WTC11 (cell line): Measurements from ENCODE around the gene TNP2. TPM values are rescaled to one million over a fixed set of nuclear protein-coding genes. Genes with fewer than 3 reads are reported as not detected.

ENCODE experiments used
- ATAC-seq: fragments of 200-7000 bp; cut with Tn5 transposase; 2 replicates; pipeline ENCODE4 v1.10.0; 2021; ENCODE audit warnings: mild to moderate bottlenecking, moderate library complexity
- CTCF ChIA-PET: fragments of 300-600 bp; sonication (Branson Sonifier 250); formaldehyde crosslinking; loops from one replicate; lab custom pipeline; 2021; ENCODE audit warnings: antibody characterized with exemption; lab: Charles Lee
- POLR2A ChIA-PET: fragments of 350-600 bp; sonication (Branson Sonifier 250); formaldehyde crosslinking; loops from one replicate; lab custom pipeline; 2021; ENCODE audit warnings: antibody characterized with exemption; lab: Charles Lee
- DNase-seq: peaks from one replicate; pipeline ENCODE4 v3.0.0; 2021; ENCODE audit warnings: low spot score
- H3K27ac Mint-ChIP-seq: 2 replicates; pipeline ENCODE4 v1.8.0; 2021; ENCODE audit warnings: mixed read lengths
- H3K27me3 Mint-ChIP-seq: 2 replicates; pipeline ENCODE4 v1.8.0; 2021; ENCODE audit warnings: low read depth, mild to moderate bottlenecking, moderate library complexity, mixed read lengths
- H3K36me3 Mint-ChIP-seq: 2 replicates; pipeline ENCODE4 v1.8.0; 2021; ENCODE audit warnings: mixed read lengths
- H3K4me1 Mint-ChIP-seq: 2 replicates; pipeline ENCODE4 v1.8.0; 2022; ENCODE audit warnings: mixed read lengths
- H3K4me3 Mint-ChIP-seq: 2 replicates; pipeline ENCODE4 v1.8.0; 2021; ENCODE audit warnings: mild to moderate bottlenecking, moderate library complexity, mixed read lengths
- H3K9me3 Mint-ChIP-seq: 2 replicates; pipeline ENCODE4 v1.8.0; 2021; ENCODE audit warnings: mixed read lengths
- ARID4B ChIP-seq: sonication (generic); formaldehyde crosslinking; IDR thresholded peaks from 2 replicates; pipeline ENCODE4 v1.8.0; 2023; ENCODE audit warnings: missing genetic modification reagents, mild to moderate bottlenecking, borderline replicate concordance
- ATF2 ChIP-seq: sonication (generic); formaldehyde crosslinking; IDR thresholded peaks from 2 replicates; pipeline ENCODE4 v1.8.1; 2022; ENCODE audit warnings: low read depth, missing genetic modification reagents, borderline replicate concordance
- ATF3 ChIP-seq: sonication (generic); formaldehyde crosslinking; conservative IDR thresholded peaks from 2 replicates; pipeline ENCODE4 v1.8.1; 2022; ENCODE audit warnings: mild to moderate bottlenecking, missing genetic modification reagents
- CREB1 ChIP-seq: sonication (generic); formaldehyde crosslinking; IDR thresholded peaks from 2 replicates; pipeline ENCODE4 v1.8.0; 2023; ENCODE audit warnings: mild to moderate bottlenecking, missing genetic modification reagents
- E2F5 ChIP-seq: sonication (generic); formaldehyde crosslinking; IDR thresholded peaks from 2 replicates; pipeline ENCODE4 v1.8.1; 2022; ENCODE audit warnings: mild to moderate bottlenecking, moderate library complexity, missing genetic modification reagents
- ELF4 ChIP-seq: sonication (generic); formaldehyde crosslinking; IDR thresholded peaks from 2 replicates; pipeline ENCODE4 v1.8.1; 2022; ENCODE audit warnings: low read depth, mild to moderate bottlenecking, moderate library complexity, missing genetic modification reagents
- IRF1 ChIP-seq: sonication (generic); formaldehyde crosslinking; IDR thresholded peaks from 2 replicates; pipeline ENCODE4 v1.8.0; 2023; ENCODE audit warnings: missing genetic modification reagents
- MAX ChIP-seq: sonication (generic); formaldehyde crosslinking; IDR thresholded peaks from 2 replicates; pipeline ENCODE4 v1.8.0; 2022; ENCODE audit warnings: mild to moderate bottlenecking, missing genetic modification reagents
- NFE2L1 ChIP-seq: sonication (generic); formaldehyde crosslinking; IDR thresholded peaks from 2 replicates; pipeline ENCODE4 v1.8.1; 2023; ENCODE audit warnings: missing genetic modification reagents
- NR1H2 ChIP-seq: sonication (generic); formaldehyde crosslinking; IDR thresholded peaks from 2 replicates; pipeline ENCODE4 v1.9.0; 2021; ENCODE audit warnings: mild to moderate bottlenecking, moderate library complexity, missing genetic modification reagents
- PRDM15 ChIP-seq: sonication (generic); formaldehyde crosslinking; IDR thresholded peaks from 2 replicates; pipeline ENCODE4 v1.8.0; 2022; ENCODE audit warnings: missing genetic modification reagents
- PREB ChIP-seq: sonication (generic); formaldehyde crosslinking; IDR thresholded peaks from 2 replicates; pipeline ENCODE4 v1.8.1; 2022; ENCODE audit warnings: mild to moderate bottlenecking, missing genetic modification reagents, moderate library complexity, borderline replicate concordance
- TP53 ChIP-seq: sonication (generic); formaldehyde crosslinking; IDR thresholded peaks from 2 replicates; pipeline ENCODE4 v1.8.1; 2023; ENCODE audit warnings: mild to moderate bottlenecking, missing genetic modification reagents
- ZNF423 ChIP-seq: fragments of 250-450 bp; sonication (Bioruptor Pico); IDR thresholded peaks from 2 replicates; pipeline ENCODE4 v2.1.2; 2022; ENCODE audit warnings: mild to moderate bottlenecking, moderate library complexity
- ZNF425 ChIP-seq: fragments of 250-450 bp; sonication (Bioruptor Pico); conservative IDR thresholded peaks from 2 replicates; pipeline ENCODE4 v1.9.0; 2021; ENCODE audit warnings: mild to moderate bottlenecking
- ZNF671 ChIP-seq: fragments of 250-450 bp; sonication (Bioruptor Pico); IDR thresholded peaks from 2 replicates; pipeline ENCODE4 v1.8.0; 2021; ENCODE audit warnings: mild to moderate bottlenecking
- total RNA-seq: library from RNA; stranded (reverse); gene quantifications from 3 replicates; pipeline ENCODE4 v1.2.3, GENCODE V29; 2021

The TNP2 gene
- total RNA-seq, 1 experiment from 2014 or later: not detected

- Mint-ChIP-seq H3K27ac (no peak within 1 kb of the TSS), H3K27me3 (no peaks in the 10 kb centered on the region; the same call in 1 of the 2 replicates), H3K4me1 (peaks cover 14% of the 10 kb centered on the region), H3K36me3 (no peaks in the 10 kb centered on the region), H3K4me3 (no peak within 1 kb of the TSS), H3K9me3 (peaks cover 8% of the 10 kb centered on the region)
- ChIA-PET POLR2A (interaction anchor here (0.6 kb wide), 1 partner anchor 38 kb away, joined by 3 read pairs; no protein-coding TSS in a partner anchor), CTCF (interaction anchor here (0.7 to 3.5 kb wide), 5 partner anchors 15 to 95 kb away, joined by 3 to 14 read pairs (median 7); partner anchors contain the start of gene SOCS1)
- ATAC-seq (peak; percentile 40), DNase-seq (no peak)
- TF ChIP-seq ATF3 (CRISPR knock-in tag) (no peak), NFE2L1 (CRISPR knock-in tag) (no peak), E2F5 (CRISPR knock-in tag) (no peak), ATF2 (CRISPR knock-in tag) (no peak), ARID4B (CRISPR knock-in tag) (no peak), ZNF671 (no peak), PREB (CRISPR knock-in tag) (no peak), PRDM15 (CRISPR knock-in tag) (no peak), MAX (CRISPR knock-in tag) (no peak), ZNF423 (no peak), ELF4 (CRISPR knock-in tag) (no peak), ZNF425 (CRISPR knock-in tag) (no peak), IRF1 (CRISPR knock-in tag) (no peak), NR1H2 (no peak), CREB1 (CRISPR knock-in tag) (no peak), TP53 (CRISPR knock-in tag) (no peak)
Measured at GRCh38 chr16:11276143-11276895, 7.2 kb upstream of the TNP2 start, which contains the start of gene PRM2. PRM2 (minus strand) TSS chr16:11276480; CDS start chr16:11276370, 110 bp downstream.
